GM21529 (cell line): ENCODE results near the gene PLVAP.

Experiments used
- ATAC-seq: cut with Tn5 transposase; IDR thresholded peaks from one replicate; pipeline ENCODE4 v1.9.1; 2021; ENCODE audit not compliant: unreplicated experiment

The PLVAP gene

DNA sequence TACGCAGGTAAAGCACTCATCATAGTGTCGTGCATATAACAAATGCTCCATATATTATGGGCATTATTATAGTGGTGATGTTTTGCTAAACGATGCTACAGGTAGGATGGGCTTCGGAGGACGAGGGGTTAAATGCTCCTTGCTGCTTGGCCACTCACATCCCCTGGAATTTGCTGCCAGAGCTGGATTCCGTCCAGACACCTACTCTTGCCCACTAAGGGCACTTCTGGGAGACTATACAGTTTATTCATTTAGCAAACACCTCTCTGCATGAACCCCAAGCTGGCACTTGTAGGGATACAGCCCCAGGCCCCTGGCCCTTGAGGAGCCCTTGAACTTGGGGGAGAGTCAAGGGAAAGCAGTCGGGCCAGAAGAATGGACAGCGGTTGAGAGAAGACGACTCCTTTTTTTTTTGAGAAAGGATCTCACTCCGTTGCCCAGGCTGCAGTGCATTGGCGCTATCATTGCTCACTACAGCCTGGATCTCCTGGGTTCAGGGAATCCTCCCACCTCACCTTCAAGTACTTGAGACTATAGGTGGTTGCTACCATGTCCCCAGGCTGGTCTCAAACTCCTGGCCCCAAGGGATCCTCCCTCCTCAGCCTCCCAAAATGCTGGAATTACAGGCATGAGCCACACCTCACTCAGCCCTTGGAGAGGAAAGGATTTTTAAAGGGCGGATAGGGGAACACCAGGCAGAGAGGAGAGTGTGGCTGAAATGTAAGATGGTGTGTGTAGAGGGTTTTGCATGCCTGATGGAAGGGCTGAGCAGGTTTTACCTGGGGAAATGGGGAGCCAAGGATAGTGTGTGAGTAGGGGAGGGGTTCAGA lies 72.5 kb downstream of the PLVAP start:
- ATAC-seq, result no peak

DNA sequence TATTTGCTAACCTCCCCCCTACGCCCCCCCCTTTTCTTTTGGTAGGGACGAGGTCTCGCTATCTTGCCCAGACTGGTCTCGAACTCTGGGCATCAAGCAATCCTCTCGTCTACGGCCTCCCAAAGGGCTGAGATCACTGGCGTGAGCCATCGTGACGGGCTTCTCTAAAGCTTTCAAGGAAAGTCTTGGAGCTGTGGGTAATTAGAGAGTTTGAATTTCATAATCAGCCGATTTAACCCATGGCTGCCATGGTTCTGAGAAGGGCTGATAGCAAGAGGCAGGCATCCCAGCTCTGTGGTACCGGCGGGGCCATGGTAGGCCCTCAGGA lies 73.2 kb downstream of the PLVAP start:
- no peak for ATAC-seq

DNA sequence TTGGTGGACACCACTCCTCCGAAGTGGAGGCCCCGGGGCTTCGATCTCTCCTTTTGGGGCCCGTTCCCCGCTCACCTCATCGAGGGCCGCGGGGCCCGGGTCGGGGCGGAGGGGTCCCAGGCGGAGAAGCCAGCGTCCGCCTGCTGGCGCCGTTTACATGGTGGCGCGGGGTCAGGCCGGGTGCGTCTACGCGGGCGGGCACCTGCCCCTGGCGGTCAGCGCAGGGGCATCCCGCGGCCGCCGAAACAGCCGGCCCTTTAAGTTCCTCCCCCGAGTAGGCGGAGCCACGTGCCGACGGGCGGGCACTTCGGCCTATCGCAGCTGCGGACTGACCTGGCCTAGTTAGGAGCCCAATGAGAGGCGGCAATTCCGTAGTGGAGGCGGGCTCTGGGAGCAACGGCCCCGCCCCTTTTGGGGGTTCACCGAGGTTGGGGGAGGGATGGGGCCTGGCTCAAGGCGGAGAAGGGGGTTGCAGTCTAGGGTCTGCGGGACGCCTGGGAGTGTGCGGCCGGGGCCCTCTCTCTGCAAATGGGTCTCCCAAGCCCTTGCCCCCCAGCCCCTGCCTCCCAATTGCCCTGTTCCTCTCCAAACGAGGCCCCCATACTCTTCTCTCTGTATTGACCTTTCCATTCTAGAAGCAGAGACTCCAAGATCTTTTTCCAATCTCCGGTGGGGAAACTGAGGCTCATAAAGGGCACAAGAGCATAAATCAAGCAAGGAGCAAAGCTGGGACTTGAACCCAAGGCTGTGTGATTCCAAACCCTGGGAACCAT lies 73.8 kb downstream of the PLVAP start, which contains the start of gene ABHD8:
TSS of gene ABHD8 (minus strand) at position 259 of the 773 bp plus-strand sequence. CDS start 1,809 bp downstream, outside the sequence.
- peak; percentile 60 for ATAC-seq

DNA sequence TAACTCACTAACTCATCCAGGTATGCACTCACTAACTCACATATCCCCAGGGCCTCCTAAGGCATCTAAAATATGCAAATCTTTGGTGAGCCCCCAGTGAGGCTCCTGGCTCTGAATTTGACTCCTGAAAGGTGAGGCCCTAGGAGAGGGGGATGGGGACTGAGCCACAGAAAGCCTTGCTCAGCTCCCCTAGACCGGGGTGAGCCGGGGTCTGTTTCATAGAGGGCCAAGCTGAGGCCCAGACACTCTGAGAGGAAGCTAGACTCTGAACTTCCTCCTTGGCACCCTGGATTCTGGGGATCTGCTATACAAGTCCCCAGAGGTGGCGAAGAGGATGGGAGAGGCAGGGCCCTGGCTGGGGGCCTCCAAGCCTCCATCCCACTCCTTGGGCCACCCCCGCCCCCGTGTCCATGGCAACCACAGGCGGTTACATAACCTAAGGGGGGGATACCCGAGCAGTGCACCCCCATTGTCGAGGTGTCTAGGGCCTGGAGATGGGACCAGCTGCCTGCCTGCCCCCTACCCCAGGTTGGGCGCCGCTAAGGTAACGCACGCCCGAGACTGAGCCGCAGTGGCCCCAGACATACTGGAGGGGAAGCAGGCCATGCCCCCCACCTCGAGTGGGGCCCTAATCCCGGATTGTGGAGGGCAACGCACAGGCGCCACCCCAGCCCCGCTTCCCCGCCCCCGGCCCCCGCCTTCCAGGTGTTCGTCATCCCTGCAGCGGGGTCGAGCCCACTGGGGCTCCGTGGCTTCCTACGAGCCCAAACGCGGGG lies 74.6 kb downstream of the PLVAP start:
- no peak for ATAC-seq
